ENCODE data around the gene NPHS1.
"Not testable (repeated sequence)": the region's sequence is repeated elsewhere in the genome, so short reads cannot be mapped to it uniquely, and the experiment has no call there.

NPHS1 gene

DNA sequence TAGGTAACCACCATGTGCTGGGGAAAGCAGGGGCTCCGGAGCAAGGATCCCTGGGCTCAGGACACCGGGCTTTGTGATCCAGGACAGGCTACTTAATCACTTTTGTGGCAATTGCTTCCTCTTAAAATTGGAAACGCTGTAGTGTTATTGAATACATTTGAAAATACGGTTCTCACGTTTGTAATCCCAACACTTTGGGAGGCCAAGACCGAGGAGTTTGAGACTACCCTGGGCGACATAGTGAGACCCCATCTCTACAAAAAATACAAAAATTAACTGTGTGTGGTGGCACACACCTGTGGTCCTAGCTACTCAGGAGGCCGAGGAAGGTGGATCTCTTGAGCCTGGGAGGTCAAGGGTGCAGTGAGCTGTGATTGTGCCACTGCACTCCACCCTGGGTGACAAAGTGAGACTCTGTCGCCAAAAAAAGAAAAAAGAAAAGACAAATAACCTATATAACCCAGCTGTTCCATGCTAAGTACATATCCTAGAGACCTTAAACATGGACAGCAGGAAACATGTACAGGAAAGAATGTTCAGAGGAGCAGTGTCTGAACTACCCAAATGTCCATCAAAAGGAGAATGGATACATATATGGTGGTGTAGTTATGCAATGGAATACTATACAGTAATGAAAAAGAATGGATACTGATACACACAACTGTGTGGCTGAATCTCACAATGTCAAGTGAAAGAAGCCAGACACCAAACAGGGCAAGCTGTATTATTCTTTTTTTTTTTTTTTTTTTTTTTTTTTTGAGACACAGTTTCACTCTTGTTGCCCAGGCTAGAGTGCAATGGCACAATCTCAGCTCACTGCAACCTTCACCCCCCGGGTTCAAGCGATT lies 39.0 kb downstream of the NPHS1 start:
- DNase-seq (ENCODE audit: low read depth) = no peak

DNA sequence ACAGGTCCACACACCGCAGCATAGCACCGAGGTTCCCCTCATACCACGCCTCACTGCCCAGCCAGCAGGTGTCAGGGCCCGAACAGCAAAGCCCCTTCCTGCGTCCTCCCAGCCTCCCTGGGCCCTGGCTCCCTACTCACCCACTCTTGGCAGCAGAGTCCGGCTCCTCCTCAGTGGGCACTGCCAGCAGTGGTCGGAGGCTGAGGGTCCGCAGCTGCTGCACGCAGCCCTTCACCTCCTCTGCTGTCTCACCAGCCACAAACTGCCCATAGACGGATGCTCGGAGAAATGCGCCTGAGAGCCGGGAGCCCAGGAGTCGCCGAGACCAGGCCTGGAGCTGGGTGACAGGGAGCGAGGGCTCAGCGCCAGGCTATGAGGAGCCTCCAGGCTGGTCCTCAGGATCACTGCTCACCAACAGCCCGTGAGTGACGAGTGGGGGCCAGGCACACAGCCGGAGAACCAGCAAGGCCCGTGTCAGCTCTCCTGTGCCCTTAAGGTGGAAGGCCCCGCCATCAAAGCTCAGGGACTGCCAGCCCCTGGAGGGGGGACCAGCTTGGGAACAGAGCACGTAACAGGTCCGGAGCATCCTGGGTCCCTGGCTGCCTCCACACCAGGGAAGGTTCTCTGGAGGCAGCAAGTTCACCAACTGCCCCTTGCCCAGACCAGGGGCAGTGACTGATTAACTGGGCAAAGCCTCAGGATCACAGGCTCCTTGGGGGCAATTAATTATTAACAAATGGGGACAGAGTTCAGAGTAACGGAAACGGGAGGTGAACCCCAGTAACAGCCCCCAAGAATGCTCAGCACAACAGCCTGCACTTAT lies 39.9 kb downstream of the NPHS1 start, which contains the start of gene PRODH2:
Gene PRODH2 (minus strand): TSS at position 626 of the 823 bp plus-strand sequence. CDS start 40 bp downstream, at position 586.
- no peak for DNase-seq (ENCODE audit: low read depth)

DNA sequence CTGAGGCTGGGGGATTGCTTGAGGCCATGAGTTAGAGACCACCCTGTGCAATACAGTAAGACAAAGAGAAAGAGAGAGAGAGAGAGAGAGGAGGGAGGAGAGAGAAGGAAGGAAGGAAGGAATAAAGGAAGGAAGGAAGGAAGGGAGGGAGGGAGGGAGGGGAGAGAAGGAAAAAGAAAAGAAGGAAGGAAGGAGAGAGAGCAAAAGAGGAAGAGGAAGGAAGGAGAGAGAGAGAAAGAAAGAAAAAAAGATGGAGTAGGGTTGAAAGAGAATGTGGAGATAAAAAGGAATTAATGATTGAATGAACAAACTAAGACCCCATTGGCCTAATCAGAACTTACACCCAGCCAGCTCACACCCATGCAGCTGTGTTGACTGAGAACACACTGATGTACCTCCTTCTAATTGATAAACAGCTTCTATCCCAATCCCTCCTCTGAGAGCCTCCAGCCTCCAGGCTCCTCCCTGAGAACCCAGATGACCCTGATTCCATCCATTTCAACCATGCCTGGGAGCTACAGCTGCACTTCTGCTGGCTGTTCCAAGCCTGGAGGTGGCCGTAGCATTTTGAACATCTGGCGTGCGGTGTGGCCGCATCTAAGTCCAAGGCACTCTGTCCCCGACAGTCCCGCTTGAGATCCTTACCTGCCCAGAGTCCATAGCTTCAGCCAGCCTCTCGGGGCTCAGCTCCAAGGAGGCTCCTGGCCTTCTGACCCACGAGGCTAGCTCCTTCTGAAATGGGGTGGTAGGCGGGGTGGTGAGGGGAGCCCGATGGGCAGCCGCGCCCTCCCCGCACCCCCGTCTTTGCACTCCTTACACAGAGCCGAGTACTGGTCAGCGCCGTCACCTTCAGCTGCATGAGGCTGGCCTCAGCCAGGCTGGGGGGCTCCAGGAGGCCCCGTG lies 40.7 kb downstream of the NPHS1 start:
- no peak for DNase-seq (ENCODE audit: low read depth)

DNA sequence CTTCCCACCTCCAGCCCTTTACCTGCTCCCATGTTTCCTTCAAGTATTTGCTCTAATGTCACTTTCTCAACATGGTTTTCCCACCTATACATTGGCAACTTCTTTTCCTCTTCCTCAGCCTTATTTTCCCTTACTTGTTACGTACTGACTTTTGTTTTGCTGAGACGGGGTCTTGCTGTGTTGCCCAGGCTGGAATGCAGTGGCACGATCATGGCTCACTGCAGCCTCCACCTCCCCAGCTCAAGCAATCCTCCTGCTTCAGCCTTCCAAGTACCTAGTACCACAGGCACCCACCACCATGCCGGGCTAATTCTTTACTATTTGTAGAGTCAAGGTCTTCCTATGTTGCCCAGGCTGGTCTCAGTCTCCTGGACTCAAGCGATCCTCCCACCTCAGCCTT lies 44.7 kb downstream of the NPHS1 start:
- DNase-seq (ENCODE audit: low read depth) = no peak

DNA sequence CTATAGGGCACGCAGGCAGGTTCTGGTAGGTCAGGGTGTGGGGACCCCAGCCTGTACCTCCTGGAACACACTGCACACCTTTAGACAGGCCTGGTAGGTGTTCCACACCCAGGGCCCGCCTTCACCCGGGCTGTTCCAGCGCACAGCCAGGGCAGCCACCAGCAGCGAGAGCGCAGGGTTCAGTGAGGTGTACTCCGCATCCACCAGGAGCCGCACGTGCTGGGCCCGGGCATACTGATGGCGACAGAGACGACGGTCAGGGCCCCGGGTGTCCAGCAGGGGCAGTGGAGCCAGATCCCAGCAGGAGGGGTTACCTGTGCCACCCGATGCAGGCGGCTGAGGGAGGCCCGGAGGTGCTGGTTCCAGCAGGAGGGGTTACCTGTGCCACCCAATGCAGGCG lies 45.7 kb downstream of the NPHS1 start:
- DNase-seq (ENCODE audit: low read depth) = no peak

DNA sequence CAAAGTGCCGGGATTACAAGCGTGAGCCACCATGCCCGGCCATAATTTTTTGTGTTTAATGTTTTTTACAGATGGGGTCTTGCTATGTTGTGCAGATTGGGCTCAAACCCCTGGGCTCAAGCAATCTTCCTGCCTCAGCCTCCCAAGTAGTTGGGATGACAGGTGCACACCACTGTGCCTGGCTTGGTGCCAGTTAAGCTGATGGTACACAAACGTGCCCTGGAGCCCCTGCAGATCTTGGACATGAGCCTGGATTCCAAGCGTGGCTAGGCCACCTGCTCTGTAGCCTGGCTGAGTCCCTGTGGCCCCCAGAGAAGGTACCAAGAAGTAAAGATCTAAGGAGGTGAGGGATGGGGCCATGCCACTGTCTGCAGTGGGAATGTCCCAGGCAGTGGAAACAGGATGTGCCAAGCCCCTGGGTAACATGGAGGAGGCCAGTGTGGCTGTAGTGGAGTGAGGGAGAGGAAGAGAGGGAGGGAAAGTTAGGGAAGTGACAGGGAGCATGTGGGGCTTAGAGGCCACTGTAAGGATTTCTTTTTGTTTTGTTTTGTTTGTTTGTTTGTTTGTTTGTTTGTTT lies 46.7 kb downstream of the NPHS1 start:
- DNase-seq (ENCODE audit: low read depth) = no peak

DNA sequence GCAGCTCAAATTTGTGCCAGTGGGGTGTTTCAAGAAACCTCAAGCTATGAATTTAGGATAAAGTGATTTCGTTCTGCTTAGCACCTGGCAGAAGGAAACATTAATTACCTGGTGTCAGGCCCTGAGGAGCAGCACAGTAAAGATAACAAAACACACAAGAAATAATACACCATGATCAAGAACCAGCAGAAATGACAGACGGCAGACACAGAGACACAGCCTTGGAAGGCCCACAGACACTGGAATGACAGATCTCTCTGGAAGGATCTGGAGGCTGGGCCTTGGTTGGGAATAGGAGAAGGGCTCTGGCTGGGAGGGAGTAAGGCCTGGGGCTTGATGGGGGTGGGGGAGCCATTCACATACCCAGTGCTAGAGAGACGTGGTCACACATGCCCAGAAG lies 50.5 kb downstream of the NPHS1 start:
- no peak for DNase-seq (ENCODE audit: low read depth)

DNA sequence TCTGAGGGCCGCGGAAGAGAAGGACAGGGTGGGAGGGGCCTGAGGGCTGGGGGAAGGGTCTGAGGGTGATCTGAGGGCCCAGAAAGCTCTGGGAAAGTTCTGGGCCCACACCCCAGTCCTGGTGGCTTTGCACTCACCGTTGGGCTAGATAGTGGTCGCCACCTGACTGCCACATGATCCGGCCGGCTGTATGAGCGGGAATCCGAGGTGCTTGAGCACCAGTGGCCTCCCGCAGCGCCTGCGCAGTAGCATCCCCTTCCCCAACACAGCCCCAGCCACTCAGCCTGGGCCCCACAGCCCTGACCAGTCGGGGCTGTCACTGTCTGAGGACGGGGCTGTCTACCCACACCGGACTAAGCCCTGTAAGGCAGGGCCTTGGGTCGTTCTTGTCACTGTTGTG lies 54.6 kb downstream of the NPHS1 start:
- DNase-seq (ENCODE audit: low read depth) = no peak

DNA sequence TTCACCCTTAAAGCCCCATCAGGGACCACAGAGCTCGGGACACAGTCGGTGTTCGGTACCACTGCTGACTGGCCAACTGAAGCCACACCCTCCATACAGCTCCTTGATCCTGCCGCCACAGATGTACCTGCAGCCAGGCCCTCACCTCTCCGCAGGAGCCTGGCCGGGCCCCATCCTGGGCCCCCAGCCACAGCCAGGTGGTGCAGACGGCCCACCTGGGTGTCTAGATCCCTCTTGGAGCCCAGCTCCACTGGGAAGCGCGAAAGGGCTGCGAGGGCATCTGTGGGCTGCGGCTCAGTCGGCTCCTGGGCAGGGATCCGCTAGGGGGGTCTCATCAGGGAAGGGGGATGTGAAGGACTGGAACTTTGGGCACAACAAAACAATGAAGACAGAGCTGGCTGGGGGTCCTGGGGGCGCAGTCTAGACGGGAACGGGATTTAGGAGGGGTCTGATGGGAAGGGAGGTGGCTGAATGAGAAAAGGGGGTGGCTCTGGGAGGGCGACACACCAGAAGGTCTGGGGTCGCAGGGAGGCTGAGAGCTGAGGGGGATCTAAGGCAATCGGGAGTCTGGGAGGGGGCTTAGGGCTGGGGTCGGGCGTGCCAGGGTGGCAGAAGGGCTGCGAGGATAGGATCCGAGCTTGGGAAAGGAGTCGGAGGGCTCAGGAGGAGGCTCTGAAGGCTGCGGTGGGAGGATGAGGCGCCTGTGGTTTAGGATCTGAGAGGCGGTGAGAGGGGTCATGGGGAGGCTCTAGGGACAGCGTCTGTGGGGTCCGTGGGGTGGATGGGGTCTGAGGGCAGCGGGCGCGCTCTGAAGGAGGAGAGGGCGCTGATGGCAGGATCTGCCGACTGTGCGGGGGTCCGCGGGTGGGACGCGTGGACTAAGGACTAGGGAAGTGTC lies 55.4 kb downstream of the NPHS1 start:
- no peak for DNase-seq (ENCODE audit: low read depth)

DNA sequence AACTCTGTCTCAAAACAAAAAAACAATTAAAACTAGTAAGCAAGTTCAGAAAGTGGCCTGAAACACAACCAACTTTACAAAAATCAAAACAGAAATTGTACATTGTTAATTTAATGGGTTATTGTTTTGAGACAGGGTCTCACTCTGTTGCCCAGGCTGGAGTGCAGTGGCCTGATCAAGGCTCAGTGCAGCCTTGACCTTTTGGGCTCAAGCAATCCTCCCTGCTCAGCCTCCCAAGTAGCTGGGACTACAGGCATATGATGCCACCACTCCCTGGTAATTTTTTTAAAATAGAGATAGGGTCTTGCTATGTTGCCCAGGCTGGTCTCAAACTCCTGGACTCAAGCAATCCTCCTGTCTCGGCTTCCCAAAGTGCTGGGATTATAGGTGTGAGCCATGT lies 56.7 kb downstream of the NPHS1 start:
- not testable (repeated sequence) for DNase-seq (ENCODE audit: low read depth)

DNA sequence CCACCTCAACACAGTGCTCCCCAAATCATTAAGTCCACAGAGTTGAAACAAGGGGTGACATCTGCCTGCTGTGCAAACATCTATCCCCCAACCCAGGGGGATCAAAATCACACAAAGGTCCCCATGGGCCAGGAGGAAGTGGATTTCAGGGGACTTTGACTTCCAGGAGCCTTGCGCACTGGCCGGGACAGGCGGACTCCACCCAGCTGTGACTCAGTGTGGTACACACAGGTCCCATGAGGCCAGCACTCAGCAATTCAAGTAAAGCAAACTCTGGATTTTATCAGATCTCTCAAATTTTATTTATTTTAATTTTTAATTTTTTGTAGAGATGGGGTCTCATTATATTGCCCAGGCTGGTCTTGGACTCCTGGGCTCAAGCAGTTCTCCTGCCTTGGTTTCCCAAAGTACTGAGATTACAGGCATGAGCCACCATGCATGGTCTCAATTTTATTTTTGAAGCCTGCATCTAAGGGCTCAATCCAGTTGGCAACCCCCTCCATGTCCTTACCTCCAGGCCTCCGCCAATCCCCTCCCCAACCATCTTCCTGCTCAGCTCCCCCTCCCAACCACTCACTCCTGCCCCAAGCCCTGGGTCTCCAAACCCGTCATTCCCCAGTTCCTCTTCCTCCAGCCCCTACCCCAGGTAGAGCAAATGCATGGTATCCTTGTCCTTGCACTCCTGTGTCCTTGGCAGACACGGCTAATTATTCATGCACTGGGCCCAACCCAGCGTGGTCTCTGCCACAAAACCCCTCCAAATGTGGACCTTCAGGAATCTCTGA lies 58.7 kb downstream of the NPHS1 start:
- DNase-seq (ENCODE audit: low read depth) = no peak

DNA sequence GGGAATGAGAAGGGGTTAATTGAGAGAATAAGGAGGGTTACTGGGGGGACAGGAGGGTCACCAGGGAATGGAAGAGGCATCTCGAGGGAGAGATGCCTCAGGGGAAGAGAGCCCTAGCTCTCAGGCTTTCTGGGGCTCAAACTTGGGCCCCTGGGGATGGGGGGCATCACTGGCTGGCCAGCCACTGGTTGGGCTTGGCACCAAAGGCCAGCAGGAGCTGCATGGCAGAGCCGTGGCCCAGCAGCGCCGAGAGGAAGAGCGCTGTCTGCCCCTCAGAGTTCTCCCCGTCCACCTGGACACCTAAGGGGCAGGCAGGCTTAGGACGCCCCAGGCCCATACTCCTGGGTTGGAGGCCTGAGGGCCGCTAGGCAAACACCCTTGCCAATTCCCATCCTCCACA lies 59.4 kb downstream of the NPHS1 start:
- no peak for DNase-seq (ENCODE audit: low read depth)

DNA sequence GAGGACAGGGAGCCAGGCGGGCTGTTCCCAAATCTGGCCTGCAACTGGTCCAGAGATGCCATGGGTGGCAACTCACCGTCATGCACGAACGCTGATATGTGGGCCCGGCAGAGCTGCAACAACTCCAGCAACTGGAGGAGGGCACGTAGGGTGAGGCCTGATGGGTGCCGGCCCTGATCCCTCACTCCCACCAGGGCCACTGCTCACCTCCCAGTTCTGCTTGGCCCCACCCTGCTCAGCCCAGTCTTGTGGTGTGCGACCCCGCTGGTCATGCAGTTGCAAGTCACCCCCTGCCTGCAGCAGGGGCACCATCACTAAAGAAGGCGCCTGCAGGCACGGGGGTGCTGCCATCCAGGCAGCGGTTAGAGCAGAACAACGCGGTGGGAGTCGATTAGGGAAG lies 60.0 kb downstream of the NPHS1 start:
- DNase-seq (ENCODE audit: low read depth) = no peak

DNA sequence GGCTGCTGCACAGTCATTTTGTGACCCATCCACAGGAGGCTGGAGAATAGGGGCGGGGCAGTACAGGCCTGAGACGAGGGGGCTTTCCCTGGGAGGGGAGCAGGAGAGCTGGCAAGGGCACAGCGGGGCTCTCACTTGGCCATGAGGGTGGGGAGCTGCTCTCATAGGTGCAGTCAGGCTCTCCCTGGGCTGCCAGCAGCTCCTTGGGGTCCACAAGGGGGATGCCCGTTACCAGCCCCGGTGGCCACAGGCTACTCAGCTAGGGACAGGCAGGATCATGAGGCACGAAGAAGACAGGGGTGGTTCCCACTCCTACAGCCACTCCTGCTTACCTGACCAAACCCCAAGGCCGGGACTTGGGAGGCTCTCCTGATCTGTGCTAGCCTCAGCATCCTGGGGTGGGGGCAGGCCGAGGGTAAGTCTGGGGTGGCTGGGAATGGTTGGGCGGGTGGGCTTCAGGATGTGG lies 60.5 kb downstream of the NPHS1 start:
- no peak for DNase-seq (ENCODE audit: low read depth)

DNA sequence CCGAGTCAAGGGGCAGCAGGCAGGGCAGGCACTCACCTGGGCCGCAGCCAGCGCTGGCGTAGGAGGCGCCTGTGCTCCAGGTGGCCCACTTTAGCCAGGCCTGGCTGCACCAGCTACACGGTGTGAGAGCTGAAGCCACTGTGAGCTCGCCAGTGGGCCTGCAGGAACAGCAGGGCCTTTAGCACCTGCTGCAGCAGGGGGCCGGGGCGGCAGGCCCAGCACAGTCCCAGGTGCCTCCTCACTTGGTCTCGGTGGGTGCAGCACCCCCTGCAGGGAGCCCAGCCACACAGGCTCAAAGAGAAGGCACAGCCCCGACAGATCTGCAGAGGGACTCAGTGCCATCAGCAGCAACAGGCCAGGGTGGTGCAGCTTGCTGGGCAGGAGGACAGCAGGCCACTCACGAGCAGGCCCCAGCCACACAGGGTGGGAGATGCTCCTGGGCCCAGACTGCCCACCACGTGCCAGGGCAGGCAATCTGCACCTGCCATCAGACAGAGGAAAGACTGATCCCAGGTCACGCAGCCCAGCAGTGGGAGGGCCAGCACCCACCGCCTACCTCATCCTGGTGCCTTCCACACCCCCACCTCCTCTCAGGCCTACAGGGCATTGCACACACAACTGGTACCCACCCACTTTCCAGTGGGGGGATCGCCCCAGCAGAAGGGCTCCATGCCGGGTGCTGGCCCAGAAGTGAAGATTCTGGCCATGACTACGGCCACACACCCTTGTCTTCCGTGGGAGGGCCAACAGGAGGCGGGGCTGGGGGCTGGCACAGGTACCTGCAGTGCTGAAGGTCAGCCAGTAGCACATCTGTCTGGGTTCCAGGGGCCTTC lies 61.1 kb downstream of the NPHS1 start:
- DNase-seq (ENCODE audit: low read depth) = no peak

DNA sequence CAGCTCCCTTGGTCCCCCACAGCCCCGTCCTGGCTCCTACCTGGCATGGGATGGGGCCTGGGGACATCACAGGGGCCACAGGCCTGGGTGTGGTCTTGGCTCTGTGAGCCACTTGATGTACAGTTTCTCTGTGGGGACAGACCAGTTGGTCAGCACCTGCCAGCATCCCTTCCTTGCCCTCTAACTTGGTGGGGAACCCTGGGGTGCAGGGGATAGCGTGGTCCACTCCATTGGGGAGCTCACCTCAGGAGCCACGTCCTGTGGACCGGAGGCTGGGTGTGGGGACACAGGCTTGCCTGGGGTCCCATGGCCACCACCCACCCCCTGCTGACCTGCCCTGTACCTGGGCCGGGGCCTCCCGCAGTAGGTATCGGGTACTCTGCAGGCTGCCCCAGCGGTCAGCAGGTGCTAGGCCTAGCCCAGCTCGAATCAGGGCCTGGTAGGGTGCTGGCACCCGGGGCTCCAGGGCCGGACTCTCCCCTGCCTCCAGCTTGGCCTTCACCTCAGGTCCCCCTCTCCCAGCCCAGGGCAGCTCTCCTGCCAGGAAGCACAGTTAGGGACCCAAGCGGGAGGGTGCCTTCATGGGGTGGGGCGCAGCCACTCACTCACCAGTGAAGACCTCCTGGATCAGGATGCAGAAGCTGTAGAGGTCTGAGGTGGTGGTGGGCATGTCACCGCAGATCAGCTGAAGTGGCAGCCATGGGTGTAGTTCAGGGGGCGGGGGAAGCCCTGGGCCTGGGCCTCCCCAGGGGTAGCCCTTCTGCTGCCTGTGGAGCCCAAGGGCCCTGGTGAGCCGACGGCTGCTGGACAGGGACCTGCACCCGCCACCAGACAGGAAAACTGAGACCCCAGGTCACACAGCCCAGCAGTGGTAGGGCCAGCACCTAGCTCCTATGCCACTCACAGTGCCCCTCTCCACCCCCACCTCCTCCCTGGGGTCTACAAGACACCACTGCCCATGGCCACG lies 62.0 kb downstream of the NPHS1 start:
- no peak for DNase-seq (ENCODE audit: low read depth)

DNA sequence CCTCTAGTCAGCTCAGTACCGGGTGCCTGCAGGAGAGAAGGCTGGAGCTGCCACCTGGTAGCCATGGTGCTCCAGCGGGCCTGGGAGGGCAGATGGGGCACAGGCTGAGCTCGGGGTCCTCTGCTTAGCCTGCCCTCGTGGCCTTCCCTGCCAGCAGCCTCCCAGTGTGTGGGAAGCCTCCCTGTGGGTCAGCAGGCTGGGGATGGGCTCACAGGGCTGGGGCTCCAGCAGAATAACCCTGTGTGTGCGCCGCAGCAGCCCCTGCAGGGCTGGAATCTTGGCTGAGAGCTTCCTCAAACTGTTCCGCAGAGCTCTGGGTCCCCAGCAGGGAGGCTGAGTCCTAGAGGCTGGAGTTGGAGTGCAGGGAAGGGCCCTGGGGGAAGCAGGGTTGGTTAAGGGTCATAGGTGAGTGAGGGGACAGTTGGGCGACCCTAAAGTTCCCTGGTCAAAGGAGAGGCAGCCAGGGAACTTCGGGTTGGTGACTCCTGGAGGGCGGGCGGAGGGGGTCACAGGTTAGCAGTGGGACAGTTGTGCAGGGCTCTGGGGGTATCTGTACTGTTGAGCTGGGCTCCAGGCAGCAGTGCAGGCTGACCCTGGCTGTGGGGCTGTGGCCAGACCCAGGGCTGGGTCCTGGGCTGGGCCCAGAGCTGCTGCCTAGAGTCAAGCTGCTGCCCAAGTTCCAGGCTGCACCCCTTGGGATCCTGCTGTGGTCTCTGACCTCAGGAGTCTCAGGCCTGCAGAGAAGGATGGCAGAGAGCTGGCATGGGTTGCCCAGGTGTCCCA lies 62.9 kb downstream of the NPHS1 start:
- DNase-seq (ENCODE audit: low read depth) = no peak

Data from CMK (cell line).